ENCODE results near the gene MPL. TPM values are rescaled to one million over a fixed set of nuclear protein-coding genes. Genes with fewer than 3 reads are reported as not detected.

MPL gene
- total and polyA plus RNA-seq, 2 of the 8 experiments (the other 6 are each of a cell fraction or from before 2014, with no cell fraction given): 0.08 TPM; not detected in 1

GRCh38 chr1:43358121-43358745 lies 20.6 kb downstream of the MPL start:
- H2BK20ac ChIP-seq (ENCODE audit: low read length): no peak overlapping the region
- no peak overlapping the region for H2AK5ac ChIP-seq (ENCODE audit: low read depth, low read length)
- peak overlapping the region; percentile 38; the same call in 1 of the 2 replicates for H3K18ac ChIP-seq (ENCODE audit: extremely low read depth, low read length)
- H4K20me1 ChIP-seq (replicated peaks in 1 of 2; ENCODE audit: control insufficient read depth in 1 of 2, insufficient read depth in 2 of 2, low read length in 2 of 2): peaks cover 10 to 12% of the 10 kb centered on the region in 2 experiments
- no peak overlapping the region; the same call in 1 of the 2 replicates for H2BK12ac ChIP-seq (ENCODE audit: low read depth, low read length)
- H3K79me1 ChIP-seq (ENCODE audit: low read depth, low read length): peaks cover 11% of the 10 kb centered on the region
- H3K79me2 ChIP-seq (ENCODE audit: control insufficient read depth in 1 of 2, insufficient read depth in 2 of 2, low read length in 2 of 2): peaks cover 10 to 27% of the 10 kb centered on the region in 2 experiments
- H2BK120ac ChIP-seq (replicated peaks; ENCODE audit: low read depth, low read length): no peak overlapping the region
- DNase-seq (ENCODE audit: low read depth in 1 of 2, low spot score in 2 of 2): no peak
- H3K4me1 ChIP-seq (replicated peaks in 1 of 4; ENCODE audit: control insufficient read depth in 3 of 4, insufficient read depth in 4 of 4, low read length in 3 of 4): peaks cover 5 to 14% (median 8%) of the 10 kb centered on the region in 4 experiments
- H3K23me2 ChIP-seq (ENCODE audit: low read depth, low read length): peaks cover 7% of the 10 kb centered on the region
- H3K23ac ChIP-seq (ENCODE audit: insufficient read length): no peak overlapping the region
- H3K14ac ChIP-seq (ENCODE audit: insufficient read length): no peak overlapping the region
- peak overlapping the region; percentile 74 for H3K27ac ChIP-seq (ENCODE audit: low read depth, low read length)
- peak overlapping the region; percentile 65 for H3K56ac ChIP-seq (replicated peaks; ENCODE audit: insufficient read length, low read depth, low read length)
- no peaks in the 10 kb centered on the region for H3K9me3 ChIP-seq (ENCODE audit: insufficient read depth in 2 of 2, low read depth in 1 of 2, low read length in 1 of 2)
- peak overlapping the region; percentile 8 to 91 (median 80) for H3K9ac ChIP-seq (replicated peaks in 1 of 4; ENCODE audit: extremely low read depth in 1 of 4, low read depth in 3 of 4, low read length in 3 of 4)
- no peaks in the 10 kb centered on the region for H3K27me3 ChIP-seq (replicated peaks in 1 of 4; ENCODE audit: control insufficient read depth in 3 of 4, extremely low read depth in 1 of 4, insufficient read depth in 3 of 4, low read length in 3 of 4)
- peak overlapping the region; percentile 72 to 81 for H3K4me2 ChIP-seq (ENCODE audit: insufficient read depth in 1 of 2, low read depth in 2 of 2, low read length in 2 of 2)
- H3K4ac ChIP-seq (replicated peaks; ENCODE audit: insufficient read length, low read depth, low read length): peak overlapping the region; percentile 84
- peaks cover 21 to 37% (median 28%) of the 10 kb centered on the region in 4 experiments for H3K36me3 ChIP-seq (ENCODE audit: control insufficient read depth in 2 of 4, insufficient read depth in 4 of 4, low read length in 3 of 4)
- peak overlapping the region; percentile 91 for H4K5ac ChIP-seq (ENCODE audit: insufficient read length, low read depth, low read length)
- ChIA-PET CTCF (ENCODE audit: partially characterized antibody) (interaction anchor here (0.8 to 2.4 kb wide), 20 partner anchors 10 to 576 kb away, joined by 3 to 15 read pairs (median 4); partner anchors contain the start of genes C1orf210 and ELOVL1), POLR2A (ENCODE audit: partially characterized antibody) (interaction anchor here (0.7 to 2.5 kb wide), 39 partner anchors 8 to 381 kb away, joined by 3 to 37 read pairs (median 5); partner anchors contain the start of genes C1orf210, ELOVL1, KDM4A and MED8)
- peak overlapping the region; percentile 82 for H2BK5ac ChIP-seq (ENCODE audit: low read depth, low read length)
- H4K91ac ChIP-seq (replicated peaks; ENCODE audit: insufficient read length, low read length): peak overlapping the region; percentile 15
- FAIRE-seq: no peak
- H3K4me3 ChIP-seq (ENCODE audit: extremely low read depth in 1 of 4, insufficient read depth in 2 of 4, low read depth in 3 of 4, low read length in 4 of 4): peak overlapping the region; percentile 62 to 85 (median 74)
- H2AFZ ChIP-seq (ENCODE audit: low read length): peak overlapping the region; percentile 20; the same call in 1 of the 2 replicates
- peak overlapping the region; percentile 96; the same call in 1 of the 2 replicates for H4K8ac ChIP-seq (ENCODE audit: extremely low read depth, insufficient read depth, low read length)
- WGBS, 2 experiments (ENCODE audit: extremely low coverage in 1 of 2, insufficient coverage in 1 of 2, insufficient read length in 1 of 2, insufficient replicate concordance in 2 of 2, low coverage in 1 of 2, low lambda C conversion rate in 2 of 2, missing lambda C conversion rate in 1 of 2): 2% methylated on average over 24 of the region's 33 CpGs; no CpG with 5 or more reads in 1 of the 2 experiments
- 0 out of 2 replicates have a peak overlapping the region, but pooled peaks have one; percentile 32 for H2BK15ac ChIP-seq (ENCODE audit: low read length)
- no peak for TF ChIP-seq SP1 (IDR thresholded peaks at IDR 0.05; ENCODE audit: low read depth, low read length)
- TF ChIP-seq TCF12 (IDR thresholded peaks at IDR 0.05; ENCODE audit: low read depth, low read length): no peak
- no peak for TF ChIP-seq NANOG (IDR thresholded peaks at IDR 0.05; ENCODE audit: insufficient read depth, low read depth, low read length, poor library complexity, severe bottlenecking)
- TF ChIP-seq KDM1A (IDR thresholded peaks at IDR 0.05; ENCODE audit: borderline replicate concordance, low read length): no peak
- TF ChIP-seq CBX8 (IDR thresholded peaks at IDR 0.05; ENCODE audit: borderline replicate concordance, low read depth, low read length): no peak
- TF ChIP-seq E2F6 (IDR thresholded peaks at IDR 0.05): no peak
- no peak; the same call in 1 of the 2 replicates for TF ChIP-seq TAF1 (IDR thresholded peaks at IDR 0.05; ENCODE audit: low read depth, low read length)
- TF ChIP-seq RFX5 (IDR thresholded peaks at IDR 0.05; ENCODE audit: borderline replicate concordance, low read depth, low read length): no peak
- TF ChIP-seq BACH1 (IDR thresholded peaks at IDR 0.05; ENCODE audit: low read length): no peak
- no peak for TF ChIP-seq SRF (IDR thresholded peaks at IDR 0.05; ENCODE audit: low read depth, low read length)
- TF ChIP-seq ZNF274 (IDR thresholded peaks at IDR 0.05; ENCODE audit: borderline replicate concordance, extremely low read depth, low read length): no peak
- no peak for TF ChIP-seq ASH2L (IDR thresholded peaks at IDR 0.05; ENCODE audit: low read length)
